Brain microvascular endothelial cell (primary cell): ENCODE data around the gene BLVRB.

ENCODE experiments used
- DNase-seq: peaks from one replicate; pipeline ENCODE4 v3.0.0-alpha.2; 2020
- H3K27ac ChIP-seq: fragments of 250-450 bp; sonication (Bioruptor Pico); 2 replicates; pipeline ENCODE4 v1.5.1; 2020; ENCODE audit warnings: mild to moderate bottlenecking, moderate library complexity
- H3K27me3 ChIP-seq: fragments of 250-450 bp; sonication (Bioruptor Pico); replicated peaks from 2 replicates; pipeline ENCODE4 v1.5.1; 2020; ENCODE audit warnings: mild to moderate bottlenecking
- H3K36me3 ChIP-seq: fragments of 250-450 bp; sonication (Bioruptor Pico); replicated peaks from 2 replicates; pipeline ENCODE4 v1.5.1; 2020; ENCODE audit warnings: mild to moderate bottlenecking
- H3K4me3 ChIP-seq: 2 replicates; pipeline ENCODE4 v1.5.1; 2011; ENCODE audit warnings: low read depth, mild to moderate bottlenecking, control low read depth, low read length, moderate library complexity
- CTCF ChIP-seq: IDR thresholded peaks from 2 replicates; pipeline ENCODE4 v1.5.1; 2011; ENCODE audit warnings: low read depth, mild to moderate bottlenecking, moderate library complexity, low read length, control low read depth, inconsistent platforms; ENCODE audit errors: missing control alignments
- in situ Hi-C: cut with HindIII; loops from 2 replicates; pipeline ENCODE4 v1.10.0; 2017; ENCODE audit warnings: low sequenced_read_pairs, low pct_ligation_motif_present

Gene BLVRB

GRCh38 chr19:40511487-40511886, 45.9 kb upstream of the BLVRB start:
- in situ Hi-C loops, result no loop called here
- H3K36me3 ChIP-seq, result no peaks in the 10 kb centered on the region
- no peak for DNase-seq
- TF ChIP-seq CTCF, result no peak
- H3K27ac ChIP-seq, result no peak overlapping the region
- H3K27me3 ChIP-seq, result peaks cover 41% of the 10 kb centered on the region
- H3K4me3 ChIP-seq, result no peak overlapping the region

- peaks cover 43% of the 10 kb centered on the region for H3K27me3 ChIP-seq
These were observed 45.1 kb upstream of the BLVRB start for GRCh38 chr19:40510526-40511115.

GRCh38 chr19:40508739-40509260, 43.3 kb upstream of the BLVRB start:
- TF ChIP-seq CTCF, result no peak
- Histone ChIP-seq H3K27me3 (peaks cover 30% of the 10 kb centered on the region), H3K27ac (no peak overlapping the region), H3K36me3 (no peaks in the 10 kb centered on the region), H3K4me3 (no peak overlapping the region)
- DNase-seq, result no peak
- in situ Hi-C loops, result no loop called here

More at GRCh38 chr19:40510526-40511115, 45.1 kb upstream of the BLVRB start:
- Histone ChIP-seq H3K36me3 (no peaks in the 10 kb centered on the region), H3K4me3 (no peak overlapping the region), H3K27ac (no peak overlapping the region)
- DNase-seq, result no peak
- in situ Hi-C loops, result no loop called here
- no peak for TF ChIP-seq CTCF

GRCh38 chr19:40507892-40508291, 42.3 kb upstream of the BLVRB start:
- no peak overlapping the region for H3K27ac ChIP-seq
- H3K36me3 ChIP-seq, result no peaks in the 10 kb centered on the region
- DNase-seq, result no peak
- no peak overlapping the region for H3K4me3 ChIP-seq
- no peak for TF ChIP-seq CTCF
- H3K27me3 ChIP-seq, result peaks cover 21% of the 10 kb centered on the region
- in situ Hi-C loops, result no loop called here

- in situ Hi-C loops, result no loop called here
- no peak for DNase-seq
- H3K27me3 ChIP-seq, result peaks cover 3% of the 10 kb centered on the region
- no peaks in the 10 kb centered on the region for H3K36me3 ChIP-seq
- TF ChIP-seq CTCF, result no peak
- no peak overlapping the region for H3K27ac ChIP-seq
- H3K4me3 ChIP-seq, result no peak overlapping the region
These were observed 40.6 kb upstream of the BLVRB start for GRCh38 chr19:40506099-40506498.

GRCh38 chr19:40503320-40503695, 37.8 kb upstream of the BLVRB start:
- no peak overlapping the region for H3K27ac ChIP-seq
- H3K27me3 ChIP-seq, result peaks cover 3% of the 10 kb centered on the region
- TF ChIP-seq CTCF, result no peak
- in situ Hi-C loops, result no loop called here
- no peak overlapping the region for H3K4me3 ChIP-seq
- no peaks in the 10 kb centered on the region for H3K36me3 ChIP-seq
- DNase-seq, result no peak
